ENCODE measurements around the gene ZKSCAN8. TPM values are rescaled to one million over a fixed set of nuclear protein-coding genes. Genes with fewer than 3 reads are reported as not detected.

Gene ZKSCAN8
- total RNA-seq, 1 donor from 2014 or later = 17.9 TPM

DNA sequence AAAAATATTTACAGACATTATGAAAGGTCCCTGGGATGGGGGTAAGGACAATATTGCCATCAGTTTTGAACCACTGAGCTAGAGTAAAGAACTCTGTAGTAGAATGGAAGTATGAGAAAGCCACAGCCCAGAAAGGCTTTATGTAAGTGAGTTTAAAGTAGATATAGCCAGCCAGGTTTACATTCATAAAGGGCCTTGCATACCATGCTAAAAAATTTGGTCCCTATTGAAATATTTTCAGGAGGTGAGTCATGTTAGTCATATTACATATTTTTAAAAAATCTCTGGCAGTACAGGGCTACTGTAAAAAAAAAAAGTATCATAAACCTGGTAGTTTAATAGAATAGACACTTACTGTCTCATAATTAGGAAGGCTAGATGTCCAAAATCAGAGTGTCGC lies 3.5 kb downstream of the ZKSCAN8 start:
- Histone ChIP-seq H3K36me3 (ENCODE audit: control insufficient read depth, insufficient read depth, low read length) (peaks cover 2% of the 10 kb centered on the region), H3K27me3 (ENCODE audit: control insufficient read depth, insufficient read depth, low read length) (no peaks in the 10 kb centered on the region), H3K4me3 (ENCODE audit: low read depth, low read length) (no peak overlapping the region)
- no peak for DNase-seq (ENCODE audit: low read depth)
- TF ChIP-seq, protein P1, sequence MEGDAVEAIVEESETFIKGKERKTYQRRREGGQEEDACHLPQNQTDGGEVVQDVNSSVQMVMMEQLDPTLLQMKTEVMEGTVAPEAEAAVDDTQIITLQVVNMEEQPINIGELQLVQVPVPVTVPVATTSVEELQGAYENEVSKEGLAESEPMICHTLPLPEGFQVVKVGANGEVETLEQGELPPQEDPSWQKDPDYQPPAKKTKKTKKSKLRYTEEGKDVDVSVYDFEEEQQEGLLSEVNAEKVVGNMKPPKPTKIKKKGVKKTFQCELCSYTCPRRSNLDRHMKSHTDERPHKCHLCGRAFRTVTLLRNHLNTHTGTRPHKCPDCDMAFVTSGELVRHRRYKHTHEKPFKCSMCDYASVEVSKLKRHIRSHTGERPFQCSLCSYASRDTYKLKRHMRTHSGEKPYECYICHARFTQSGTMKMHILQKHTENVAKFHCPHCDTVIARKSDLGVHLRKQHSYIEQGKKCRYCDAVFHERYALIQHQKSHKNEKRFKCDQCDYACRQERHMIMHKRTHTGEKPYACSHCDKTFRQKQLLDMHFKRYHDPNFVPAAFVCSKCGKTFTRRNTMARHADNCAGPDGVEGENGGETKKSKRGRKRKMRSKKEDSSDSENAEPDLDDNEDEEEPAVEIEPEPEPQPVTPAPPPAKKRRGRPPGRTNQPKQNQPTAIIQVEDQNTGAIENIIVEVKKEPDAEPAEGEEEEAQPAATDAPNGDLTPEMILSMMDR (IDR thresholded peaks at IDR 0.05; ENCODE audit: insufficient read depth, low read length, poor library complexity, severe bottlenecking) = no peak

DNA sequence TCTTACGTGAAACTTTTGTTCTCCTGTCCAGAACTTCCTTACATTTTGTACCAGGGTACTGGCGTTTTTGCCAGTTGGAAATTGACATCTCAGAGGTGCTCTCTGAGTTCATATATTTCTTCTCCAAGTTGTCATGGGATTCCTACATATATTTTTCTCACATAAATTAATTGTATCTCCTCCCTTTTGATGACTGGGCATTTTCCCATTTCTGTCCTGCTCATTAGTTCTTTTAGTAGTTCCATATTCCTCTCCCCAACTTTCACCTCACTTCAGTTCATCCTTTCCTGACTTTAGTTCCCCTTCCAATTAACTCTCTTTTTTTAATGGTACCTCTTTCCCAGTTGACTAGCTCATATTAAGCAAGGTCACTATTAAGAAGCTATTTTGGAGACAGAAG lies 10.8 kb downstream of the ZKSCAN8 start:
- no peak for DNase-seq (ENCODE audit: low read depth)
- Histone ChIP-seq H3K36me3 (ENCODE audit: control insufficient read depth, insufficient read depth, low read length) (peaks cover 8% of the 10 kb centered on the region), H3K4me3 (ENCODE audit: low read depth, low read length) (no peak overlapping the region), H3K27me3 (ENCODE audit: control insufficient read depth, insufficient read depth, low read length) (no peaks in the 10 kb centered on the region)
- TF ChIP-seq, protein P1 (IDR thresholded peaks at IDR 0.05; ENCODE audit: insufficient read depth, low read length, poor library complexity, severe bottlenecking) = no peak

DNA sequence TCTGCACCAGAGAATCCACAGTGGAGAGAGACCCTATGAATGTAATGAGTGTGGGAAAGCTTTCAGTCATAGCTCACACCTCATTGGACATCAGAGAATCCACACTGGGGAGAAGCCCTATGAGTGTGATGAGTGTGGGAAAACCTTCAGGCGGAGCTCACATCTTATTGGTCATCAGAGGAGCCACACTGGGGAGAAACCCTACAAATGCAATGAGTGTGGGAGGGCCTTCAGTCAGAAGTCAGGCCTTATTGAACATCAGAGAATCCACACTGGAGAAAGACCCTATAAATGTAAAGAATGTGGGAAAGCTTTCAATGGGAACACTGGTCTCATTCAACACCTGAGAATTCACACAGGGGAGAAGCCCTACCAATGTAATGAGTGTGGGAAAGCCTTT lies 11.9 kb downstream of the ZKSCAN8 start:
- Histone ChIP-seq H3K4me3 (ENCODE audit: low read depth, low read length) (no peak overlapping the region), H3K27me3 (ENCODE audit: control insufficient read depth, insufficient read depth, low read length) (no peaks in the 10 kb centered on the region), H3K36me3 (ENCODE audit: control insufficient read depth, insufficient read depth, low read length) (peaks cover 6% of the 10 kb centered on the region)
- TF ChIP-seq, protein P1 (IDR thresholded peaks at IDR 0.05; ENCODE audit: insufficient read depth, low read length, poor library complexity, severe bottlenecking) = no peak
- no peak for DNase-seq (ENCODE audit: low read depth)

DNA sequence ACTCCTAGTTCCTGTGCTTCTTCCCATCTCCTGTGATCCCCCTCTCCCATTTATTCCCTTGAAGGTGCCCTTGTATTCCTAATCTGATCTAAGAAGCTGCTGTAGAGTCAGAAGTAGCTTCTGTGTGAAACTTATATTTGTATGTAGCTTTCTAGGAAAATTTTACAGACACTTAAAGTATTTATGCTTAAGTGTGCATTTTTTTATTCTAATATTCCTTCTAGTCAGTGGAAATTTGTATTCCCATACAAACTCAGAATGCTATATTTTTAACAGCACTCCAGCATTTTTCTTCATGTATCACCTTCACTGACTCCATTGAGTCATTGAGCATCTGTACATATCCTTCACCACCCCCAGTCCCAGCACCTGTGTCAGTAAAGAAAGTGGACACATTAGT lies 12.7 kb downstream of the ZKSCAN8 start:
- DNase-seq (ENCODE audit: low read depth) = no peak
- Histone ChIP-seq H3K4me3 (ENCODE audit: low read depth, low read length) (no peak overlapping the region), H3K27me3 (ENCODE audit: control insufficient read depth, insufficient read depth, low read length) (no peaks in the 10 kb centered on the region), H3K36me3 (ENCODE audit: control insufficient read depth, insufficient read depth, low read length) (peaks cover 6% of the 10 kb centered on the region)
- TF ChIP-seq, protein P1 (IDR thresholded peaks at IDR 0.05; ENCODE audit: insufficient read depth, low read length, poor library complexity, severe bottlenecking) = no peak

DNA sequence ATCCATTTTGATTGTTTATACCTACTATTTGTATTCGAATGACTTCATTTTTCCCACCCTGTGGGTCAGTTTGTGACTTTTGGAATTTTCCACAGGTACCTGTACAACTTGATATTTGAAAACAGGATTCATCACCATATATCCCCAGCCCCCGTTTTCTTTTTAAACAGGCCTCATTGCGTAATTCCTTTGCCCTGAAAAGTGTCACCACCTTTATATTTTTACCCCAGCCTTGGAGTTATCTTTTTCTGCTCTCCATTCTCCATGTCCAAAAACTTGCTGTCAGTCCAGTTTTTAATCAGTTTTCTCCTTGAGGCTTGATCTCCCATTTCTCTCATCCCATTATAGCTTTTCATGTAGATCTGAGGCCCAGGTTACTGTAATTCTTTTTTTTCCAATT lies 16.6 kb downstream of the ZKSCAN8 start:
- DNase-seq (ENCODE audit: low read depth) = no peak
- Histone ChIP-seq H3K36me3 (ENCODE audit: control insufficient read depth, insufficient read depth, low read length) (peaks cover under 1% of the 10 kb centered on the region), H3K27me3 (ENCODE audit: control insufficient read depth, insufficient read depth, low read length) (no peaks in the 10 kb centered on the region), H3K4me3 (ENCODE audit: low read depth, low read length) (no peak overlapping the region)
- TF ChIP-seq, protein P1 (IDR thresholded peaks at IDR 0.05; ENCODE audit: insufficient read depth, low read length, poor library complexity, severe bottlenecking) = no peak

DNA sequence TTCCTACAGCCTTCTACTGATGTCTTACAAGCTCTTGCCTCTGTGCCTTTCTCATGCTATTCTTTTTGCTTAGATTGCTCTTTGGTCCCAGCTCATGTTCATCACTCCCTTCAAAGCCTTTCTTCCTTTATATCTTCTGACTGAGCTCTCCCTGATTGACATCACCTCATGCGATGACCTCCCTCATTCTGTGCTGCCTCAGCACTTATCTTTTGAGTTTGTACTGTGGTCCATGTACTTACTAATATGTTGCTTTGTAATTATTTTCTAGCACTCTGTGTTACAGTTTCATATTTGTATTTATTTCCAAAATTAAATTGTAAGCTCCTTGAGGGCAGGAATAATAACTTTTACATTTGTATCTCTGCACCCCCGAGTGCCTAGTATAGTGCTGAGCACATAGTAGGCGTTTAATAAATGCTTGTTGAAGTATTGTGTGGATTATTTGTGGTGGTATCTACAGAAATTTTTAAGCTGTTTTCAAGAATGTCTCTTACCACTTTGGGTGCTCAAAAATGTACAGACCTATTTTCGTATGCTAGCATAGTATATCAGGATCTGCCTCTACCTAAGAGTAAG lies 17.4 kb downstream of the ZKSCAN8 start:
- Histone ChIP-seq H3K27me3 (ENCODE audit: control insufficient read depth, insufficient read depth, low read length) (no peaks in the 10 kb centered on the region), H3K36me3 (ENCODE audit: control insufficient read depth, insufficient read depth, low read length) (no peaks in the 10 kb centered on the region), H3K4me3 (ENCODE audit: low read depth, low read length) (no peak overlapping the region)
- TF ChIP-seq, protein P1 (IDR thresholded peaks at IDR 0.05; ENCODE audit: insufficient read depth, low read length, poor library complexity, severe bottlenecking) = no peak
- DNase-seq (ENCODE audit: low read depth) = no peak
